HepG2 (cell line): ENCODE data around the gene IFT122. TPM values are rescaled to one million over a fixed set of nuclear protein-coding genes. Genes with fewer than 3 reads are reported as not detected.

ENCODE experiments used
- ATAC-seq: fragments of 200-7000 bp; cut with Tn5 transposase; 3 replicates; pipeline ENCODE4 v1.9.1; 2020; ENCODE audit warnings: mild to moderate bottlenecking, moderate library complexity
- BruUV-seq: library from RNA; stranded (reverse); fragments of 400-500 nt; replicated peaks from 2 replicates; lab custom pipeline; 2021; lab: Mats Ljungman, UMichigan
- CTCF ChIA-PET: fragments of 300-600 bp; formaldehyde crosslinking; extraction: SDS; loops from one replicate; lab custom pipeline; 2021; ENCODE audit warnings: low total read pairs, inconsistent platforms, low intra/inter-chr PET ratio; lab: Yijun Ruan, JAX
- POLR2A ChIA-PET: fragments of 350-600 bp; sonication (Branson Sonifier 250); formaldehyde crosslinking; loops from one replicate; lab custom pipeline; 2020; ENCODE audit warnings: antibody characterized with exemption, inconsistent platforms; lab: Yijun Ruan, JAX
- DNase-seq: peaks from one replicate; pipeline ENCODE4 v3.0.0-alpha.2; 2015; ENCODE audit warnings: low spot score
- FAIRE-seq: peaks from 3 replicates; lab custom pipeline; 2011; peaks lifted over from hg19 to GRCh38; lab: Jason Lieb, UNC
- H2AFZ ChIP-seq: one replicate; pipeline ENCODE4 v1.6.1; 2011; ENCODE audit warnings: low read length, inconsistent platforms
- H3K27ac ChIP-seq: fragments of 300-600 bp; 3 replicates; pipeline ENCODE4 v1.8.0; 2011; ENCODE audit warnings: mixed run types, mild to moderate bottlenecking, mixed read lengths, low read length, inconsistent platforms; ENCODE audit not compliant: insufficient read depth; ENCODE audit errors: extremely low read length
- H3K27me3 ChIP-seq, 2 experiments: fragments of 200-600 bp in 1 of 2; 2 replicates in 1 of 2; 3 replicates in 1 of 2; pipeline versions ENCODE4 v1.6.0 to v1.8.0; 2011; ENCODE audit warnings: low read length in 2 of 2, mild to moderate bottlenecking in 2 of 2, moderate library complexity in 2 of 2, inconsistent platforms in 1 of 2; ENCODE audit not compliant: insufficient read depth in 2 of 2, control insufficient read depth in 1 of 2
- H3K36me3 ChIP-seq, 2 experiments: fragments of 200-600 bp in 1 of 2; replicated peaks in 1 of 2; 2 replicates in 1 of 2; 3 replicates in 1 of 2; pipeline versions ENCODE4 v1.5.1 to v1.8.0; 2011; ENCODE audit warnings: low read length in 2 of 2, inconsistent platforms in 1 of 2; ENCODE audit not compliant: insufficient read depth in 2 of 2, control insufficient read depth in 1 of 2
- H3K4me1 ChIP-seq: 2 replicates; pipeline ENCODE4 v1.5.1; 2012; ENCODE audit warnings: low read length, inconsistent platforms; ENCODE audit not compliant: insufficient read depth
- H3K4me2 ChIP-seq: 2 replicates; pipeline ENCODE4 v1.6.0; 2011; ENCODE audit warnings: low read depth, low read length, inconsistent platforms
- H3K4me3 ChIP-seq, 3 experiments: fragments of 200-600 bp in 1 of 3; sonication (generic), shearing (Covaris generic) in 1 of 3; replicated peaks in 1 of 3; 2 replicates each; pipeline ENCODE4 v1.5.1; 2011 to 2016; ENCODE audit warnings: low read length in 3 of 3, inconsistent platforms in 2 of 3, low read depth in 2 of 3, mild to moderate bottlenecking in 2 of 3, control low read depth in 1 of 3, mixed read lengths in 1 of 3; ENCODE audit not compliant: insufficient read depth in 1 of 3
- H3K79me2 ChIP-seq: one replicate; pipeline ENCODE4 v1.6.1; 2011; ENCODE audit warnings: low read length, inconsistent platforms; ENCODE audit not compliant: insufficient read depth
- H3K9ac ChIP-seq: 2 replicates; pipeline ENCODE4 v1.6.0; 2011; ENCODE audit warnings: mild to moderate bottlenecking, low read depth, low read length, inconsistent platforms; ENCODE audit not compliant: insufficient read depth
- H3K9me3 ChIP-seq: 2 replicates; pipeline ENCODE4 v1.5.1; 2012; ENCODE audit warnings: mild to moderate bottlenecking, low read length
- H4K20me1 ChIP-seq: 2 replicates; pipeline ENCODE4 v1.6.0; 2011; ENCODE audit warnings: inconsistent platforms, mild to moderate bottlenecking, low read length, moderate library complexity; ENCODE audit not compliant: insufficient read depth
- CENPT ChIP-seq: sonication (generic); formaldehyde crosslinking; IDR thresholded peaks from 2 replicates; pipeline ENCODE4 v1.8.0; 2022; ENCODE audit warnings: low read depth, mild to moderate bottlenecking, moderate library complexity, missing genetic modification reagents
- CENPX ChIP-seq: sonication (generic); formaldehyde crosslinking; IDR thresholded peaks from 2 replicates; pipeline ENCODE4 v1.9.0; 2021; ENCODE audit warnings: mild to moderate bottlenecking, missing genetic modification reagents, moderate library complexity
- GZF1 ChIP-seq: sonication (generic); formaldehyde crosslinking; IDR thresholded peaks from 2 replicates; pipeline ENCODE4 v1.5.1; 2020; ENCODE audit warnings: mild to moderate bottlenecking, missing genetic modification reagents
- NFAT5 ChIP-seq: sonication (generic); formaldehyde crosslinking; IDR thresholded peaks from 2 replicates; pipeline ENCODE4 v1.4.0; 2020; ENCODE audit warnings: missing genetic modification reagents
- ZBTB26 ChIP-seq: IDR thresholded peaks from 2 replicates; pipeline ENCODE4 v1.6.1; 2016; ENCODE audit warnings: missing compliant biosample characterization, missing genetic modification reagents, borderline replicate concordance
- ZNF546 ChIP-seq: sonication (generic); formaldehyde crosslinking; conservative IDR thresholded peaks from 2 replicates; pipeline ENCODE4 v1.8.1; 2023; ENCODE audit warnings: mild to moderate bottlenecking, missing genetic modification reagents
- ZXDC ChIP-seq: sonication (generic); formaldehyde crosslinking; IDR thresholded peaks from 2 replicates; pipeline ENCODE4 v1.5.0; 2020; ENCODE audit warnings: mild to moderate bottlenecking, missing genetic modification reagents
- WGBS: methylation state at CpG from one replicate; pipeline ENCODE4 v1.1.6; 2017; ENCODE audit warnings: low lambda C conversion rate; 5-methylcytosine and 5-hydroxymethylcytosine counted together
- in situ Hi-C: cut with HindIII; loops from 2 replicates; pipeline ENCODE4 v1.10.0; 2017; ENCODE audit warnings: low pct_unique_long_range_greater_than_20kb; ENCODE audit not compliant: extremely low pct_ligation_motif_present
- intact Hi-C: fragments of 100-400 bp; cut with micrococcal nuclease; formaldehyde crosslinking; loops from one replicate; pipeline ENCODE4 v1.10.0; 2022; ENCODE audit not compliant: unreplicated experiment
- polyA plus RNA-seq, 8 experiments: library from polyadenylated mRNA; depleted of rRNA in 3 of 8; stranded (reverse) in 7 of 8; unstranded in 1 of 8; fragments of >200 nt; fragmentation: Illumina TruSeq in 4 of 8; extraction: Trizol in 4 of 8; gene quantifications; 2 replicates each; pipeline versions ENCODE4 v1.2.1 to v1.2.3, GENCODE V29; 2011 to 2016; ENCODE audit warnings: low read depth in 4 of 8, missing spikeins in 1 of 8, mixed read lengths in 1 of 8; ENCODE audit not compliant: insufficient read depth in 1 of 8
- total RNA-seq, 5 experiments: library from RNA; depleted of rRNA; stranded (reverse); fragments of >200 nt; fragmentation: Illumina TruSeq; extraction: Trizol; gene quantifications; 2 replicates each; pipeline ENCODE4 v1.2.3, GENCODE V29; 2016; ENCODE audit warnings: low read depth in 1 of 5

IFT122 gene
- total and polyA plus RNA-seq, 2 of the 13 experiments (the other 11 are each of a cell fraction or from before 2014, with no cell fraction given) = 10.1 to 10.3 TPM

- Histone ChIP-seq H3K36me3 (peaks cover 2 to 3% of the 10 kb centered on the region in 2 experiments; a peak in 2 of 5 replicates), H3K27ac (no peak overlapping the region), H3K9ac (no peak overlapping the region), H3K4me2 (no peak overlapping the region), H3K27me3 (no peaks in the 10 kb centered on the region; a peak in 1 of 5 replicates), H3K4me3 (no peak overlapping the region), H3K4me1 (peaks cover 44% of the 10 kb centered on the region), H3K79me2 (peaks cover 23% of the 10 kb centered on the region), H2AFZ (no peak overlapping the region), H3K9me3 (no peaks in the 10 kb centered on the region), H4K20me1 (no peaks in the 10 kb centered on the region)
- no peak for TF ChIP-seq ZXDC
- TF ChIP-seq CENPT (CRISPR knock-in tag) = no peak
- no peak for TF ChIP-seq GZF1 (CRISPR knock-in tag)
- POLR2A ChIA-PET = no interaction called here
- ATAC-seq (no peak), FAIRE-seq (no peak), DNase-seq (no peak)
- 76% methylated on average over 2 of the region's 2 CpGs for WGBS
- intact Hi-C loops (no loop called here), in situ Hi-C loops (no loop called here)
- CTCF ChIA-PET = no interaction called here
- no TSS peak for BruUV-seq
These were observed 2.5 kb downstream of the IFT122 start for GRCh38 chr3:129442486-129442885.

- H3K79me2 ChIP-seq = peaks cover 23% of the 10 kb centered on the region
- FAIRE-seq = no peak
- no peak for DNase-seq
- H3K27ac ChIP-seq = no peak overlapping the region
- H3K36me3 ChIP-seq = no peaks in the 10 kb centered on the region
- no peak overlapping the region for H3K9ac ChIP-seq
- no peak overlapping the region for H3K4me3 ChIP-seq
- ATAC-seq = no peak
- in situ Hi-C loops (no loop called here), intact Hi-C loops (no loop called here)
- BruUV-seq = no TSS peak
- H4K20me1 ChIP-seq = no peaks in the 10 kb centered on the region
- H3K4me2 ChIP-seq = no peak overlapping the region
- peaks cover 44% of the 10 kb centered on the region for H3K4me1 ChIP-seq
- H2AFZ ChIP-seq = no peak overlapping the region
- no peaks in the 10 kb centered on the region; a peak in 1 of 5 replicates for H3K27me3 ChIP-seq
- CTCF ChIA-PET = no interaction called here
- POLR2A ChIA-PET = no interaction called here
- H3K9me3 ChIP-seq = no peaks in the 10 kb centered on the region
- TF ChIP-seq ZNF546 (no peak), ZBTB26 (no peak), NFAT5 (CRISPR knock-in tag) (no peak), CENPX (CRISPR knock-in tag) (no peak)
These were observed 2.9 kb downstream of the IFT122 start for GRCh38 chr3:129442947-129443346.
